Measurements from ENCODE around the gene C2orf92. TPM values are rescaled to one million over a fixed set of nuclear protein-coding genes. Genes with fewer than 3 reads are reported as not detected.

Gene C2orf92
- total RNA-seq, 1 experiment from 2014 or later: 3.0 TPM

DNA sequence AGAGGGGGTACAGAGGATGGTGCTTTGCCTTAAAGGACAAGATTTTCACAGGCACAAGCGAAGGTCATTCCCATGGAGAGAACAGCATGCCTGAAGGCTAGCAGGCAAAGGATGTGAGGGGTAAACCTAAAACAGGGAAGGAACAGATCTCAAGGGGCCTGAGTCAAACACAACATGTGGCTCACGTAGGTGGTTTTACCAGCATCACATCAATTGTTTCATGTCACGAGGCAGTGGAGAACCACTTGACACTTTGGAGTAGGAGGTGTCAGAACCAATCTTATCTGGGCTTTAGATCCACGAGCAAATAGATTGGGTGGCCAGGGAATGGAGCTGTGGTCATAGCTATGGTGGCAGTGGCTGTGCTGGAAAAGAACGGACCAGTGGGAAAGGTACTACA lies 15.2 kb upstream of the C2orf92 start:
- BruUV-seq (replicated peaks): no TSS peak
- CTCF ChIA-PET: no interaction called here

DNA sequence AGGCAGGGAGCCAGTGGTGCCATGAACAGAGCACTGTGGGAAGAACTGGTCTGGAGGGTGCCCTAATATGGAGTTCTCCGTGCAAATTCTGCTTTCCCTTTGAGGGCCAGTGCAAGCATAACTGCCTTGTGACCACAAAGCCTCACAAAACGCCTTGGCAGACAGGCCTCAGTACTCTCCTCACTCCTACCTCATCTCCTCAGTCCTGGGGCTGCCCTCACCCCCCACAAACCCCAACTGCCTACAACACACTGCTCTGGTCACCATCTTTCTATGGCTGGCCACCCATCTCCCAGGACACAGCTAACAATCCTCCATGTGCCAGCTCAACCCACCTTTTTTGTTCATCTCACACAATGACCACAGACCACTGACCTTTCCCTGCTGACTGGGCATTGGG lies 14.7 kb upstream of the C2orf92 start:
- H3F3A ChIP-seq (ENCODE audit: low read length, unreplicated experiment): no peaks in the 10 kb centered on the region
- no peaks in the 10 kb centered on the region for H4K20me1 ChIP-seq (ENCODE audit: low read length)
- H3K9me3 ChIP-seq (ENCODE audit: low read length): 0 out of 2 replicates have a peak, but pooled peaks cover 5% of the 10 kb centered on the region
- no peaks in the 10 kb centered on the region for H3K9me2 ChIP-seq (replicated peaks; ENCODE audit: low read length)
- ATAC-seq: no peak
- no peaks in the 10 kb centered on the region for H3K27me3 ChIP-seq (ENCODE audit: low read length)
- BruUV-seq (replicated peaks): no TSS peak
- H3K27ac ChIP-seq (ENCODE audit: low read length): no peak overlapping the region
- intact Hi-C loops (cut with micrococcal nuclease): no loop called here
- no peak for DNase-seq
- POLR2A ChIA-PET (ENCODE audit: unreplicated experiment): no interaction called here
- peaks cover 28% of the 10 kb centered on the region for H3K36me3 ChIP-seq (ENCODE audit: low read depth, low read length)
- CTCF ChIA-PET: no interaction called here
- no peak overlapping the region for H2AFZ ChIP-seq (ENCODE audit: low read length)
- no peak overlapping the region for H3K9ac ChIP-seq (ENCODE audit: low read length)
- H3K79me2 ChIP-seq (ENCODE audit: low read length): no peaks in the 10 kb centered on the region
- no peak overlapping the region for H3K4me3 ChIP-seq (ENCODE audit: low read length)
- TF ChIP-seq EZH2 (IDR thresholded peaks at IDR 0.05; ENCODE audit: low read length, unreplicated experiment): no peak
- TF ChIP-seq, protein P1, sequence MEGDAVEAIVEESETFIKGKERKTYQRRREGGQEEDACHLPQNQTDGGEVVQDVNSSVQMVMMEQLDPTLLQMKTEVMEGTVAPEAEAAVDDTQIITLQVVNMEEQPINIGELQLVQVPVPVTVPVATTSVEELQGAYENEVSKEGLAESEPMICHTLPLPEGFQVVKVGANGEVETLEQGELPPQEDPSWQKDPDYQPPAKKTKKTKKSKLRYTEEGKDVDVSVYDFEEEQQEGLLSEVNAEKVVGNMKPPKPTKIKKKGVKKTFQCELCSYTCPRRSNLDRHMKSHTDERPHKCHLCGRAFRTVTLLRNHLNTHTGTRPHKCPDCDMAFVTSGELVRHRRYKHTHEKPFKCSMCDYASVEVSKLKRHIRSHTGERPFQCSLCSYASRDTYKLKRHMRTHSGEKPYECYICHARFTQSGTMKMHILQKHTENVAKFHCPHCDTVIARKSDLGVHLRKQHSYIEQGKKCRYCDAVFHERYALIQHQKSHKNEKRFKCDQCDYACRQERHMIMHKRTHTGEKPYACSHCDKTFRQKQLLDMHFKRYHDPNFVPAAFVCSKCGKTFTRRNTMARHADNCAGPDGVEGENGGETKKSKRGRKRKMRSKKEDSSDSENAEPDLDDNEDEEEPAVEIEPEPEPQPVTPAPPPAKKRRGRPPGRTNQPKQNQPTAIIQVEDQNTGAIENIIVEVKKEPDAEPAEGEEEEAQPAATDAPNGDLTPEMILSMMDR (conservative IDR thresholded peaks at IDR 0.05; ENCODE audit: low read depth, low read length): no peak
- TF ChIP-seq EZH2phosphoT487 (IDR thresholded peaks at IDR 0.05; ENCODE audit: borderline replicate concordance, low read length): no peak
- no peaks in the 10 kb centered on the region for H3K4me1 ChIP-seq (ENCODE audit: insufficient read depth, low read length)
- no peak overlapping the region for H3K4me2 ChIP-seq (ENCODE audit: low read length)

More for the DNA sequence above, 15.2 kb upstream of the C2orf92 start:
- no peak for DNase-seq
- Histone ChIP-seq H3F3A (ENCODE audit: low read length, unreplicated experiment) (no peaks in the 10 kb centered on the region), H3K36me3 (ENCODE audit: low read depth, low read length) (peaks cover 31% of the 10 kb centered on the region), H3K79me2 (ENCODE audit: low read length) (no peaks in the 10 kb centered on the region), H3K4me1 (ENCODE audit: insufficient read depth, low read length) (no peaks in the 10 kb centered on the region), H4K20me1 (ENCODE audit: low read length) (no peaks in the 10 kb centered on the region), H3K9ac (ENCODE audit: low read length) (no peak overlapping the region), H3K4me3 (ENCODE audit: low read length) (no peak overlapping the region), H3K9me3 (ENCODE audit: low read length) (0 out of 2 replicates have a peak, but pooled peaks cover 5% of the 10 kb centered on the region), H3K4me2 (ENCODE audit: low read length) (no peak overlapping the region), H3K27ac (ENCODE audit: low read length) (no peak overlapping the region), H3K27me3 (ENCODE audit: low read length) (no peaks in the 10 kb centered on the region), H2AFZ (ENCODE audit: low read length) (no peak overlapping the region), H3K9me2 (replicated peaks; ENCODE audit: low read length) (no peaks in the 10 kb centered on the region)
- no peak for TF ChIP-seq EZH2 (IDR thresholded peaks at IDR 0.05; ENCODE audit: low read length, unreplicated experiment)
- TF ChIP-seq, protein P1 (conservative IDR thresholded peaks at IDR 0.05; ENCODE audit: low read depth, low read length): no peak
- TF ChIP-seq EZH2phosphoT487 (IDR thresholded peaks at IDR 0.05; ENCODE audit: borderline replicate concordance, low read length): no peak
- ATAC-seq: no peak
- POLR2A ChIA-PET (ENCODE audit: unreplicated experiment): no interaction called here
- intact Hi-C loops (cut with micrococcal nuclease): no loop called here

DNA sequence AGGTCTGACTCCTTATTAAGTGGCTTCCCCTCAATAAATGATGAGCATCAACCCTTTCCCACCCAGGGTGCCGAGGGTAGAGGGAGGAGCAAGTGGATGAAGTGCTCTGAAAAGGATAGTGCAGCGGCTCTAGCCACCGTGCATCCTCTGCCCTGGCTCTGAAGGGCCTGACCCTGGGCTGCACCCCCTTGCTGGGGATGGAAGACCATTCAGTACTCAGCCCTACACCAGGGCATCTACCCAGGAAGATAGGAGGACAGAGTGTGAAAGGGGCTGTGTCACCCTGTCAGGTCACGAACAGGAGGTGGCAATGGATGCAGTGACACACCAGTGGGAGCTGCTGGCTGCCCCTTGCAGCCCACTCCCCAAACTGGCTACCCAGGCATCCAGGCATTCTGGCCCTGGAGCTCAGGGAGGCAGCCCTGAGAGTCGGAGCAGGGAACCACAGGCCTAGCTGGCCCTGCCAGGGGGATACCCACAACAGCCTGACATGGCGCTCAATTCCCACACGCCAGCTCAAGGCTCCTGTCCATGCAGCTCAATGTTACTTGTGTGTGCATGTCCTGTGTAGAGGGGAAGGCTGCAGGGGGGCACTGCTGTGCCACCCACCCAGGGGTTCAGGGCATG lies 13.3 kb upstream of the C2orf92 start:
- Histone ChIP-seq H3K27me3 (ENCODE audit: low read length) (no peaks in the 10 kb centered on the region), H3K4me1 (ENCODE audit: insufficient read depth, low read length) (peaks cover 2% of the 10 kb centered on the region; the same call in 1 of the 2 replicates), H3K36me3 (ENCODE audit: low read depth, low read length) (peaks cover 28% of the 10 kb centered on the region), H4K20me1 (ENCODE audit: low read length) (no peaks in the 10 kb centered on the region), H3K4me3 (ENCODE audit: low read length) (no peak overlapping the region), H3K4me2 (ENCODE audit: low read length) (no peak overlapping the region), H3K27ac (ENCODE audit: low read length) (no peak overlapping the region), H3F3A (ENCODE audit: low read length, unreplicated experiment) (no peaks in the 10 kb centered on the region), H2AFZ (ENCODE audit: low read length) (no peak overlapping the region), H3K79me2 (ENCODE audit: low read length) (peaks cover 13% of the 10 kb centered on the region), H3K9me3 (ENCODE audit: low read length) (0 out of 2 replicates have a peak, but pooled peaks cover 5% of the 10 kb centered on the region), H3K9me2 (replicated peaks; ENCODE audit: low read length) (no peaks in the 10 kb centered on the region), H3K9ac (ENCODE audit: low read length) (no peak overlapping the region)
- TF ChIP-seq, protein P1 (conservative IDR thresholded peaks at IDR 0.05; ENCODE audit: low read depth, low read length): no peak
- TF ChIP-seq EZH2phosphoT487 (IDR thresholded peaks at IDR 0.05; ENCODE audit: borderline replicate concordance, low read length): no peak
- no peak for TF ChIP-seq EZH2 (IDR thresholded peaks at IDR 0.05; ENCODE audit: low read length, unreplicated experiment)
- ChIA-PET CTCF (no interaction called here), POLR2A (ENCODE audit: unreplicated experiment) (no interaction called here)
- no peak for ATAC-seq
- no peak for DNase-seq
- BruUV-seq (replicated peaks): no TSS peak
- intact Hi-C loops (cut with micrococcal nuclease): no loop called here
